ENCODE measurements around the gene CCDC82.
"Not testable (repeated sequence)": the region's sequence is repeated elsewhere in the genome, so short reads cannot be mapped to it uniquely, and the experiment has no call there.

The CCDC82 gene

DNA sequence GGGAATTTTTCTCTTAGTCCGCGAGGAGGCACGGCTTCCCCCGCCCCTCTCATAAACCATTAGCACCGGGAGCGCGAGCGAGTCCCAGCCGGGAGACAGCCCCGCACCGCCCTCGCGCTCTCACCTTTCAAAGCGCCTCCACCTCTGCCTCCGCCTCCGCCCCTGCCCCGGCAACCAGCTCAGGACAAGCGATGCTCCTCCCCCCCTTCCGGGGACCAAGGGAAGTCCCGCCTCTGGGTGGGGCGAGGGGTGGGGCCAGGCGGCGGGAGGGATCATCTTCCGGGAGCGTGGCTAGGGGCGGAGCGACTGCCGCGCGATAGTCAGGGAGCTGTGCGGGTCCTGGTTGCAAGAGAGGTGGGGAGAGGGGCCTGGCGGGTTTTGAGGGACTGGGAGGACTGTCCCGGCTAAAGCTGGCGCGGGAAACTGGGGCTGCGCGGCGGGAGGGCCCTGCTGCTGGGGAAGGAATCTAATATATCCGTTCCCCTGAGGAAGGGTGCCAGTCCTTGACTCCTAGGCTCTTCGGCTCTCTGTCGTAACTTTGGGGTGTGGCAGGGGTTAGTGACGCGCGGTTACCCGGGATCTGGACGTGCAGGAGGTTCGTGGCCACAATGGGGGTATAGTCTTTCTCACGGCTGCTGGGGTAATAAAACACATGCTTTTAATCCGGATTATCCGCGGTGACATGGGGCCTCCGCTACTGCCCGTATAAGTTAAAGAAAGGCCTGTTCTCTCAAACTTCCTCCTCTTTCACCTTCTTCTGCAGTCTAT is at the start of gene CCDC82, which contains the start of gene JRKL:
Gene CCDC82, minus strand, starts transcription at position 193 of the 768 bp plus-strand sequence. CDS start 5,165 bp downstream, outside the sequence.
Gene JRKL, plus strand, starts transcription at position 294 of the 768 bp plus-strand sequence. CDS start 637 bp downstream, outside the sequence.
- peak; percentile 98 for DNase-seq

DNA sequence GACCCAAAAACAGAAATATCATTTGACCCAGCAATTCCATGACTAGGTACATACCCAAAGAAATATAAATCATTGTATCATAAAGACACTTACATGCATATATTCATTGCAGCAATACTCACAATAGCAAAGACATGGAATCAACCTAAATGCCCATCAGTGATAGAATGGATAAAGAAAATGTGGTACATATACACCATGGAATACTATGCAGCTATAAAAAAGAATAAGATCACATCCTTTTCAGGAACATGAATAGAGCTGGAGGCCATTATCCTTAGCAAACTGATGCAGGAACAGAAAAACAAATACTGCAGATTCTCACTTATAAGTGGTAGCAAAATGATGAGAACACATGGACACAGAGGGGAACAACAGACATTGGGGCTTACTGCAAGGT is 42.9 kb upstream of the CCDC82 start:
- DNase-seq = not testable (repeated sequence)

DNA sequence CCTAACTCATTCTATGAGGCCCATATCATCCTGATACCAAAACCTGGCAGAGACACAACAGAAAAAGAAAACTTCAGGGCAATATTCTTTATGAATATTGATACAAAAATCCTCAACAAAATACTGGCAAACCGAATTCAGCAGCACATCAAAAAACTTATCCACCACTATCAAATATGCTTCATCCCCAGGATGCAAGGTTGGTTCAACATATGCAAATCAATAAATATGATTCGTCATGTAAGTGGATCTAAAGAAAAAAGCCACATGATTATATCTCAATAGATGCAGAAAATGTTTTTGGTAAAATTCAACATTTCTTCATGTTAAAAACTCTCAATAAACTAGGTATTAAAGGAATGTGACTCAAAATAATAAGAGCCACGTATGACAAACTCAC is 41.0 kb upstream of the CCDC82 start:
- DNase-seq = no peak

- DNase-seq = no peak
These were observed 35.0 kb upstream of the CCDC82 start for GRCh38 chr11:96424693-96425092.

DNA sequence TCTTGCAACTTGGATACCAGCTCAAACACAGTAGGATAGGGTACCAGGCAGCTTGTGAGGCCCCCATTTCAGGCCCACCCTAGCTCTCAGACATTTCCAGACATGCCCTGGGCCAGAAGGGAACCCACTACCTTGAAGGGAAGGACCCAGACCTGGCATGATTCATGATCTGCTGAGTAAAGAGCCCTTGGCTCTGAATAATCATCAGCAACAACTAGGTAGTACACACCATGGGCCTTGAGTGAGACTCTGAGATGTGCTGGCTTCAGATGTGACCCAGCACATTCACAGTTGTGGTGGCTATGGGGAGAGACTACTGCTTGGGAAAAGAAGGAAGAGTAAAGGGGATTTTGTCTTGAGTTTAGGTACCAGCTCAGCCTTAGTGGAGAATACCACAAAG is 23.7 kb upstream of the CCDC82 start:
- DNase-seq = no peak

- DNase-seq = no peak
These were observed 23.2 kb upstream of the CCDC82 start for GRCh38 chr11:96412761-96413381.

DNA sequence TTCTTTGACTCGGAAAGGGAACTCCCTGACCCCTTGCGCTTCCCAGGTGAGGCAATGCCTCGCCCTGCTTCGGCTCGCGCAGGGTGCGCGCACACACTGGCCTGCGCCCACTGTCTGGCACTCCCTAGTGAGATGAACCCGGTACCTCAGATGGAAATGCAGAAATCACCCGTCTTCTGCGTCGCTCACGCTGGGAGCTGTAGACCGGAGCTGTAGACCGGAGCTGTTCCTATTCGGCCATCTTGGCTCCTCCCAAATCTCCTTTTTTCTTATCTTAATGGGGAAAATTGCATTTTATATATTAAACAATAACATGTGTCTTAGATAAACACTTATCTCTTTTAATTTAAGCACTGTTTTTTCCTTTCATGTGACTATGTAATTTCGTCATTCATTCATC is 21.7 kb upstream of the CCDC82 start:
- not testable (repeated sequence) for DNase-seq

DNA sequence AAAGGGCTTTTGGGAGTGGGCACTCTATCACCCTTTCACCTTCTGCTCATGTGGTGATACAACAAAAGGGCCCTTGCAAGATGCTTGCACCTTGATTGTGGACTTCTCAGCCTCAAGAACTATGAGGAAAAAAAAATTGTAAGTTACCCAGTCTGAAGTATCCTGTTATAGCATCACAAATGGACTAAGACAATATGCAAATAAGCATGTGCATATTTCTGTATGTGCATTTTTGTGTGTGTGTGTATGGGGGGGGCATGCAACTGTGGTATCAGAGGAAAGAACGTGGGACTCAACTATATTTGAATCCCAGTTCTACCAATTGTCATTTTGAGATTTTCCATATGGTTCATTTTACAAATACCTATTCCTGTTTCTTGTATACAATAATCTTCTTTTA is 11.0 kb upstream of the CCDC82 start:
- no peak for DNase-seq

- no peak for DNase-seq
These were observed 8.2 kb upstream of the CCDC82 start for GRCh38 chr11:96397863-96398262.

GRCh38 chr11:96396637-96397036 is 6.9 kb upstream of the CCDC82 start:
- no peak for DNase-seq

- DNase-seq = no peak
These were observed 5.1 kb upstream of the CCDC82 start for GRCh38 chr11:96394773-96395172.

GRCh38 chr11:96393753-96394348 is 4.1 kb upstream of the CCDC82 start:
- DNase-seq = peak; percentile 18

DNA sequence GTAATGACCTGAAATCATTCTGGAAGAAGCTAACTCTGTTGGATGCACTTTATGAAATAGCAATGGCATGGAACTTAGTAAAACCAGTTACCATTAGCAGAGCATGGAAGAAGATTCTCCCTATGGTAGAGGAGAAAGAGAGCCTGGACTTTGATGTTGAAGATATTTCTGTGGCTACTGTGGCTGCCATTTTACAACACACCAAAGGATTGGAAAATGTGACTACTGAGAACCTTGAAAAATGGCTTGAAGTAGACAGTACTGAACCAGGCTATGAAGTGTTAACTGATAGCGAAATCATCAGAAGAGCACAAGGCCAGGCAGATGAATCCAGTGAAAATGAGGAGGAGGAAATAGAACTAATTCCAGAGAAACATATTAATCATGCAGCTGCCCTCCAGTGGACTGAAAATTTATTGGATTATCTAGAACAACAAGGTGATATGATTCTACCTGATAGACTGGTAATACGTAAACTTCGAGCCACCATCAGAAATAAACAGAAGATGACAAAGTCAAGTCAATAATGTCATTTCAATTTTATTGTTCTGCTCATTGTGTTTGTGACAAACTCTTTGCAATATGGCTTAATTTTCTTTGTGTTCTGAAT is 2.1 kb upstream of the CCDC82 start:
- DNase-seq = no peak

- DNase-seq = no peak
These were observed 728 bp upstream of the CCDC82 start for GRCh38 chr11:96390488-96390792.

DNA sequence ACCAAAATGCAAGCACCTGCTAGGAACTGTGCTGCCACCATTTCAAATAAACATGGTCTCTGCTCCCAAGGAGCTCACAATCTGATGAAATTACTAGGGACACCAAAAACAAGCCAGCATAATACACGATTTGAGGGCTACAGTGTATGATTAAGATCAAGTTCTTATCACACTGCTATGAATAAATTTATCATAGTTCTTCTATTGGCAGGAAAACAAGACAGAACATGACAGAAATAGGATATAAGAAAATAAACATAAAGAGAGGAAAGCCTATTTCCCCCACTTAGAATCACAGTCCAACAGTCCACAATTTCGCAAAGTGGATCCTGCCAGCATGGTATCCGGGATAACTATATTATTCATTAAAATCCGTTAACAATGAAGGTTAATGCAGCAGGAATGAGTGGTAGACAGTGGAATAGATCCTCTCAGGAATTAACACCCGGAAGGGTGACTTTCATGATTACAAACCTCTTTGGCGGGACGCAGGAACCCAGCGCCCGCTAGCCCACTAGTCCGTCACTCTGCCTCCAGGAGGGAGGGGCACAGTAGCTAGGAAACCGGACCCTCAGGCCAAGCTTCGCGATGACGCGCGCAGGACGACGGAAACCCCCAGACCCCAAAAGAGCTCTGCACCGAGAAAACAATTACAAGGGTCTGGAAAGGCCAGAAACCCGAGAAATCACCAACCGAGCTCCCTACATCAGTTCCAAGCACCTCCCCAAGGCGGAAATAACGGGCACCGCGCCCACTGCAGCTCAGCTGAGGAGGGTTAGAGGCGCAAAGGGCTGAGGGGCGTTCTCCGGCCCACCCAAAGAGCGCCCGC is 607 bp downstream of the CCDC82 start:
- no peak for DNase-seq

DNA sequence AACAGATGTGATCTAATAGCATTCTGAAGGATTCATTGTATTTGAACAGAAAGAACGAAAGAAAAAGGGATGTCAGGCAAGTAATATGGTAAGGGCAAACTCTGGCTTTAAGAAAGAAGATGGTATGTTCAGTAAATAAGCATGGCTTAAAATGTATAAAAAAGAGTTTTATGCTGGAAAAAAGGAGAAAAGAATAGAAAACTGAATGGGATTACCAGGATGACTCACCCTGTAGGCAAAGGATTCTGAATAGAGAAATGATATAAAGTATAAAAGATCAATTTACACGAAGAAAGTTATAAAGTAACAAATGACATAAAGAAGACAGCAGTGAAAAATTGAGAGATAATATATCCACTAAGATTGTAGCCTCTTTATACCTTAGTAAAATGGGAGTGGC is 4.5 kb downstream of the CCDC82 start:
- no peak for DNase-seq

DNA sequence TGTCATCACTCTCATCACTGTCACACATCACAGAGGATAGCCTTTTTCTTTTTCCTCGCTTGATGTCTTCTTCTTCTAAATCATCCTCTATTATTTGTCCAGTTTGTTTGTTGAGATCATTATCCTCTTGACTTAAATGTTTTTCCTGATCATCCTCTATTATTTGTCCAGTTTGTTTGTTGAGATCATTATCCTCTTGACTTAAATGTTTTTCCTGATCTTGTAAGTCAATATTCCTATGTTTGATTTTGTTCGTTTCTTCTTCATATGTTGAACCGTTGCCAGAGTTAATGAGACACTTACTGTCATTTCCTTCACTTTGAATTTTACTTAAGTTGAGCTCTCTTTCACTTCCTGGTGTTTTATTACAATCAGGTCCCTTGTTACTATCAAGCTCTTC is 5.6 kb downstream of the CCDC82 start:
- no peak for DNase-seq

DNA sequence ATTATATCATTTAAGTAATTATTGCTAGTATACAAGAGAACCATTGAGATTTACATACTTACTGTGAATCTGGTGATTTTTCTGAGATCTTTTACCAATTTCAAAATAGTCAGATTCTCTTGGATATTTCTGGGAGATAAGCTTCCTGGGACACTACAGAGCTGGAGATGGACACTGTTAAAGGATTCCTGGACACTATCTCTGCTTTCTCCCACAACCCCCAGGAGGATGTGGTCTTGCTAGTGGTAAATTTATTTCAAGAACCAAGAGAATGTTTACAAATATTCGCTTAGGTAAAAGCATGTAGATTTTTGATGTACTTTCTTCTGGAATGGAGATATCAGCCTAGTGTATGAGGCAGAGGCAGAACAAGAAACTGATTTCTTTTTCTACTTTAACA is 12.9 kb downstream of the CCDC82 start:
- no peak for DNase-seq

DNA sequence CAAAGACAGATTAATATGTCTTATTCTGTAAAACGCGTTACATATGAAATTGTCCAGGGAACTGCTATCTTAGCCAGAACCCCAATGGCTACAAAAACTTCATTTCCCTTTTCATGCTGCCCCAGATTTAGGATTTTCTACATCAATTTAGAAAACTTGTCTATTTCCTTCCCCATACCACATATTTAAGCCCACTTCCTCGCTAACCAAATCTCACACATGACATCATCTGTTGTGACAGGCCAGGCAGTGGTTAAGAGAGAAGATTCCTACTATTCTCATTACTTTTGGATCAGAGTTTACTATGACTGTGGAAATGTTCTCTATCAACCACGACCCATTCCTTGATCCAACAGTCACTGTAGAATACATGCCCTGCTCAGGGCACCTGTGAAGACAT is 15.9 kb downstream of the CCDC82 start:
- no peak for DNase-seq

GRCh38 chr11:96367342-96367741 is 22.4 kb downstream of the CCDC82 start:
- no peak for DNase-seq

DNA sequence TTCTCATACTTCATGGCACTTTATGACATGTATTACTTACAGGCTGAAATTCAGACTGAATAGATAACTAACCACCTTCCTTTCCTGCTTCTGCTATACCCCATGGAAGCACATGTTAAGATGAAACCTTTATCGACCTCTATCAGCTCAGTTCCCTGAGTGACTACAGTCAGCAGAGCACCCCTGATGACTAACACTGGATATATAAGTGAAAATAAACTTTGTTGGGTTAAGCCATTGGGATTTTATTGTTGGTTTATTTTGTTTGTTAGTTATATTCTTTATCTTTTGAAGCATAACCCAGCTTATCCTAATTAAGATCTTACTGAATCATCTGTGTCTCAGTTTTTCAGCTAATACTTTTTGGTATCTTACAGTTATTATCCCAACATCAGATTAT is 23.7 kb downstream of the CCDC82 start:
- DNase-seq = no peak

DNA sequence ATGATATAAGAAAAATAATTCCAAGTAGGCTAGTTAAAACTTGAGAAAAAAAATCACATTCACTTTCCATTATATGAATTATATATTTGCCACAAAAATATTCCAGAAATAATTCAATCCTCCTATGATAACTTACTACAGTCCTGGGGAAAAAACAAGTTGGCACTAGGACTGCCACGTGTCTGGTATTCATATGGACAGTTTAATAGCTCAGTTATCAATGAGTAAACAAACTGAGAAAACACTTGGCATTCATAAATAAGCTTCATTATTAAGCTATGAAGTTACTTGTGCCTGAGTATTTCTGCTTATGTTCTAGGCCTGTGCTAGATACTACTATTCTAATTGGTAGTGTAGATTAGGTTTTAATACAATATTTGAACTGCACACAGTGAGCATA is 24.2 kb downstream of the CCDC82 start:
- no peak for DNase-seq

DNA sequence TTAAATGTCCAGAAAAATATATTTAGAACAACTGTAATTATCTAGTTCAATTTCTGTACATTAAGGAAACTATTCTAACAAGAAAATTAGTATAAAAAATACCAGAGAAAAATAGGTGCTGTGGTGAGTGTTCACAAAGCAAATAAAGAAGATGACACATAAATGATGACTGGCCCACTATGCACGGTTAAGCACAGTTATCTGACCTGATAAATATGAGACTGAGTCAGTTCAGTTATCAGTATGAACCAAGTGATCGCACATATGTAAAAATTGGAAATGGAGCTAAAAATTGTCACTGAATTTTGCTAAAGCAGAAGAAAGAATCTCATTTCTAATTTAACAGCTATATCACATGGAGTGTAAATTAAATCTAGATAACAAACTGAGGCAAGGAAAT is 27.9 kb downstream of the CCDC82 start:
- no peak for DNase-seq
